ENCODE results near the gene REP15. TPM values are rescaled to one million over a fixed set of nuclear protein-coding genes. Genes with fewer than 3 reads are reported as not detected.

The REP15 gene
- total and polyA plus RNA-seq, 2 donors (not counting 1 experiment from before 2014, with no cell fraction given): 0.44 TPM; not detected in 1

DNA sequence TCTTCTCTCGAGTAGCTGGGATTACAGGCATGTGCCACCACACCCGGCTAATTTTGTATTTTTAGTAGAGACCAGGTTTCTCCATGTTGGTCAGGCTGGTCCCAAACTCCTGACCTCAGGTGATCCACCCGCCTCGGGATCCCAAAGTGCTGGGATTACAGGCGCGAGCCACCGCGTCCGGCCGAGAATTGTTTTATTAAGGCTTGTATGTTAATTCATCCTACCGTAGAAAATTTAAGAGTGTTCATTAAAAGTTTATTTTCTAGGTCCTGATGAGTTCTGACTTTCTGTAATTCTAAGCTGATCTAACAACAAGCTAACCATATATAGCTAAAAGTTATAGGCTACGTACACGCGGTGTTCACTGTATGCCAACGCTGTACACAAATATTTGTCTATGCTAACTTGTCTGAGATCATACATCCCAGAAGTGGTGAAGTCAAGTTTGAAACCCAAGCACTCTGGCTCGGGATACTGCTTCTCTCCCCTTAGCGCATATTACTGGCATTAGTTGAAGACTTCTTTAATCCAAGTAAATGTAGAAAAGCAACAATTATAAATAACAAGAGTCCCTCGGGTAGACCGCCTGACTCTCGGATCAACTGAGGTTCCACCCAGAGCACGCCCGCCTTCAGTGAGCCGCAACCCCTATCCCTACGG, 13.8 kb downstream of the REP15 start:
- CTCF ChIA-PET: interaction anchor here (1.0 to 1.2 kb wide), 2 partner anchors 69 to 276 kb away, joined by 3 read pairs; partner anchors contain the start of genes KLHL42 and MANSC4
- H2AFZ ChIP-seq (ENCODE audit: insufficient read depth, low read depth, low read length, poor library complexity, severe bottlenecking): peak overlapping the region; percentile 95
- POLR2A ChIA-PET: interaction anchor here (1.8 kb wide), 1 partner anchor 70 kb away, joined by 9 read pairs; the partner anchor contains the start of genes KLHL42 and MANSC4
- H3K27ac ChIP-seq (ENCODE audit: low read length in 2 of 2): peak overlapping the region; percentile 68 to 80
- TF ChIP-seq, protein P1, sequence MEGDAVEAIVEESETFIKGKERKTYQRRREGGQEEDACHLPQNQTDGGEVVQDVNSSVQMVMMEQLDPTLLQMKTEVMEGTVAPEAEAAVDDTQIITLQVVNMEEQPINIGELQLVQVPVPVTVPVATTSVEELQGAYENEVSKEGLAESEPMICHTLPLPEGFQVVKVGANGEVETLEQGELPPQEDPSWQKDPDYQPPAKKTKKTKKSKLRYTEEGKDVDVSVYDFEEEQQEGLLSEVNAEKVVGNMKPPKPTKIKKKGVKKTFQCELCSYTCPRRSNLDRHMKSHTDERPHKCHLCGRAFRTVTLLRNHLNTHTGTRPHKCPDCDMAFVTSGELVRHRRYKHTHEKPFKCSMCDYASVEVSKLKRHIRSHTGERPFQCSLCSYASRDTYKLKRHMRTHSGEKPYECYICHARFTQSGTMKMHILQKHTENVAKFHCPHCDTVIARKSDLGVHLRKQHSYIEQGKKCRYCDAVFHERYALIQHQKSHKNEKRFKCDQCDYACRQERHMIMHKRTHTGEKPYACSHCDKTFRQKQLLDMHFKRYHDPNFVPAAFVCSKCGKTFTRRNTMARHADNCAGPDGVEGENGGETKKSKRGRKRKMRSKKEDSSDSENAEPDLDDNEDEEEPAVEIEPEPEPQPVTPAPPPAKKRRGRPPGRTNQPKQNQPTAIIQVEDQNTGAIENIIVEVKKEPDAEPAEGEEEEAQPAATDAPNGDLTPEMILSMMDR (IDR thresholded peaks at IDR 0.05): no peak
- no peak for TF ChIP-seq EZH2 (IDR thresholded peaks at IDR 0.05; ENCODE audit: borderline replicate concordance, insufficient read depth, low read depth, low read length, poor library complexity, severe bottlenecking)
- WGBS (ENCODE audit: insufficient coverage): 22% methylated on average over 11 of the region's 24 CpGs
- ATAC-seq (ENCODE audit: low read depth): peak; percentile 28
- H3K79me2 ChIP-seq (ENCODE audit: control insufficient read depth, insufficient read depth, low read length): peaks cover 46% of the 10 kb centered on the region
- H3K9me3 Mint-ChIP-seq (ENCODE audit: insufficient read depth): no peaks in the 10 kb centered on the region
- H3K9me3 ChIP-seq (ENCODE audit: control extremely low read depth in 1 of 3, control insufficient read depth in 2 of 3, insufficient read depth in 1 of 3, low read length in 2 of 3): peaks cover 0 to 4% (median 0%) of the 10 kb centered on the region in 3 donors
- H3K4me1 Mint-ChIP-seq: peaks cover 31% of the 10 kb centered on the region
- H3K27ac Mint-ChIP-seq: peak overlapping the region; percentile 97
- H3K27me3 Mint-ChIP-seq: peaks cover 7% of the 10 kb centered on the region
- intact Hi-C loops (cut with micrococcal nuclease): loop anchor here (1.0 to 5.0 kb wide), 5 partner anchors 71 to 878 kb away; partner anchors contain the start of genes CCDC91, KLHL42, MANSC4 and PPFIBP1
- no peak for DNase-seq
- peak overlapping the region; percentile 80 for H3K4me2 ChIP-seq (replicated peaks; ENCODE audit: low read depth, low read length, poor library complexity, severe bottlenecking)
- peaks cover 0 to 4% (median 0%) of the 10 kb centered on the region in 4 experiments for H3K27me3 ChIP-seq (replicated peaks in 1 of 4; ENCODE audit: control extremely low read depth in 1 of 4, control insufficient read depth in 3 of 4, insufficient read depth in 4 of 4, low read length in 3 of 4)
- peaks cover 16% of the 10 kb centered on the region for H4K20me1 ChIP-seq (ENCODE audit: control insufficient read depth, insufficient read depth, low read length, poor library complexity, severe bottlenecking)
- H3K4me1 ChIP-seq (ENCODE audit: control insufficient read depth in 2 of 2, insufficient read depth in 2 of 2, low read length in 2 of 2): peaks cover 12 to 16% of the 10 kb centered on the region in 2 donors
- peak overlapping the region; percentile 79 for H3K9ac ChIP-seq (ENCODE audit: low read length)
- peaks cover 0 to 5% of the 10 kb centered on the region in 2 experiments for H3K36me3 ChIP-seq (replicated peaks in 1 of 2; ENCODE audit: control extremely low read depth in 1 of 2, control insufficient read depth in 1 of 2, extremely low read depth in 1 of 2, insufficient read depth in 2 of 2, low read length in 1 of 2)
- peak overlapping the region; percentile 97 for H3K4me3 Mint-ChIP-seq
- peak overlapping the region; percentile 71 to 96 (median 92) for H3K4me3 ChIP-seq (ENCODE audit: control extremely low read depth in 1 of 5, extremely low read depth in 1 of 5, insufficient read depth in 1 of 5, low read depth in 2 of 5, low read length in 4 of 5)

Measured in B cell (primary cell).